Liver (tissue), 9 donors: ENCODE data around the gene DHX35. TPM values are rescaled to one million over a fixed set of nuclear protein-coding genes. Genes with fewer than 3 reads are reported as not detected.

Source experiments
- DNase-seq: peaks from one replicate; pipeline ENCODE4 v3.0.0-alpha.2; 2017; ENCODE audit warnings: low spot score
- H3K27ac ChIP-seq, 2 donors: one replicate each; pipeline ENCODE4 v1.7.0; 2013; ENCODE audit warnings: inconsistent platforms in 2 of 2, low read length in 2 of 2, control low read depth in 1 of 2, low read depth in 1 of 2, mild to moderate bottlenecking in 1 of 2
- H3K27me3 ChIP-seq, 4 donors: one replicate each; pipeline versions ENCODE4 v1.6.1 to v1.7.0; 2013; ENCODE audit warnings: low read length in 3 of 4, inconsistent platforms in 1 of 4, mild to moderate bottlenecking in 1 of 4, moderate library complexity in 1 of 4; ENCODE audit not compliant: control insufficient read depth in 4 of 4, insufficient read depth in 4 of 4
- H3K36me3 ChIP-seq, 4 donors: one replicate each; pipeline versions ENCODE4 v1.6.1 to v1.7.0; 2013; ENCODE audit warnings: low read length in 3 of 4, mild to moderate bottlenecking in 3 of 4, low read depth in 1 of 4, moderate library complexity in 1 of 4; ENCODE audit not compliant: control insufficient read depth in 4 of 4, insufficient read depth in 3 of 4
- H3K4me1 ChIP-seq, 4 donors: one replicate each; pipeline versions ENCODE4 v1.6.1 to v1.7.0; 2013; ENCODE audit warnings: low read length in 3 of 4, mild to moderate bottlenecking in 3 of 4, moderate library complexity in 1 of 4; ENCODE audit not compliant: control insufficient read depth in 4 of 4, insufficient read depth in 4 of 4
- H3K4me3 ChIP-seq, 3 donors: one replicate each; pipeline versions ENCODE4 v1.6.1 to v1.7.0; 2013; ENCODE audit warnings: low read length in 3 of 3, control low read depth in 1 of 3, low read depth in 1 of 3, mild to moderate bottlenecking in 1 of 3
- H3K9ac ChIP-seq, 2 donors: one replicate each; pipeline ENCODE4 v1.7.0; 2013; ENCODE audit warnings: low read length in 2 of 2, mild to moderate bottlenecking in 2 of 2, moderate library complexity in 2 of 2, control low read depth in 1 of 2, low read depth in 1 of 2
- H3K9me3 ChIP-seq, 4 donors: one replicate each; pipeline versions ENCODE4 v1.6.1 to v1.7.0; 2013; ENCODE audit warnings: low read length in 3 of 4; ENCODE audit not compliant: control insufficient read depth in 4 of 4
- ATF3 ChIP-seq: IDR thresholded peaks from 2 replicates; pipeline ENCODE4 v1.6.1; 2016; ENCODE audit warnings: antibody characterized with exemption
- EGR1 ChIP-seq, 2 donors: IDR thresholded peaks; 2 replicates each; pipeline ENCODE4 v1.6.1; 2016 to 2018; ENCODE audit warnings: antibody characterized with exemption in 2 of 2, low read depth in 2 of 2
- FOXA1 ChIP-seq: IDR thresholded peaks from 2 replicates; pipeline ENCODE4 v1.6.1; 2016; ENCODE audit warnings: antibody characterized with exemption
- FOXA2 ChIP-seq: IDR thresholded peaks from 2 replicates; pipeline ENCODE4 v1.6.1; 2016; ENCODE audit warnings: antibody characterized with exemption
- GABPA ChIP-seq, 2 donors: IDR thresholded peaks in 1 of 2; conservative IDR thresholded peaks in 1 of 2; 2 replicates each; pipeline ENCODE4 v1.6.1; 2016; ENCODE audit warnings: antibody characterized with exemption in 2 of 2, mild to moderate bottlenecking in 1 of 2, moderate library complexity in 1 of 2
- HNF4A ChIP-seq, 2 donors: conservative IDR thresholded peaks; 2 replicates each; pipeline ENCODE4 v1.6.1; 2016; ENCODE audit warnings: antibody characterized with exemption in 2 of 2, mild to moderate bottlenecking in 2 of 2
- HNF4G ChIP-seq: IDR thresholded peaks from 2 replicates; pipeline ENCODE4 v1.6.1; 2016; ENCODE audit warnings: antibody characterized with exemption
- JUND ChIP-seq, 2 donors: IDR thresholded peaks; 2 replicates each; pipeline ENCODE4 v1.6.1; 2016; ENCODE audit warnings: antibody characterized with exemption in 2 of 2
- MAX ChIP-seq: IDR thresholded peaks from 2 replicates; pipeline ENCODE4 v1.6.1; 2016; ENCODE audit warnings: antibody characterized with exemption
- NR2F2 ChIP-seq: IDR thresholded peaks from 2 replicates; pipeline ENCODE4 v1.6.1; 2016; ENCODE audit warnings: antibody characterized with exemption
- REST ChIP-seq: IDR thresholded peaks from 2 replicates; pipeline ENCODE4 v1.6.1; 2016; ENCODE audit warnings: antibody characterized with exemption, mild to moderate bottlenecking
- RXRA ChIP-seq, 2 donors: IDR thresholded peaks; 2 replicates each; pipeline ENCODE4 v1.6.1; 2017 to 2018; ENCODE audit warnings: antibody characterized with exemption in 2 of 2, mild to moderate bottlenecking in 1 of 2
- SP1 ChIP-seq: IDR thresholded peaks from 2 replicates; pipeline ENCODE4 v1.6.1; 2018; ENCODE audit warnings: antibody characterized with exemption, mild to moderate bottlenecking
- YY1 ChIP-seq: IDR thresholded peaks from 2 replicates; pipeline ENCODE4 v1.6.1; 2016; ENCODE audit warnings: antibody characterized with exemption, mild to moderate bottlenecking
- WGBS: extraction: QIAGEN DNeasy Blood & Tissue Kit; methylation state at CpG from one replicate; pipeline ENCODE4 v1.1.7; 2013; 5-methylcytosine and 5-hydroxymethylcytosine counted together
- polyA plus RNA-seq, 2 donors: library from polyadenylated mRNA; stranded (reverse) in 1 of 2; unstranded in 1 of 2; fragments of 200-250 nt in 1 of 2; fragments of >200 nt in 1 of 2; fragmentation: Nextera tagmentation in 1 of 2; extraction: Ambion mirVana in 1 of 2; gene quantifications; one replicate each; pipeline versions ENCODE4 v1.2.1 to v1.2.3, GENCODE V29; 2013 to 2015
- total RNA-seq, 2 donors: library from RNA; depleted of rRNA; stranded (reverse); fragments of >200 nt; gene quantifications; one replicate each; pipeline ENCODE4 v1.2.3, GENCODE V29; 2014
- TF ChIP-seq, protein P1 (sequence below): IDR thresholded peaks from 2 replicates; pipeline ENCODE4 v1.6.1; 2016; ENCODE audit warnings: antibody characterized with exemption
- TF ChIP-seq, protein P2 (sequence below): fragments of 150-350 bp; IDR thresholded peaks from 2 replicates; pipeline ENCODE4 v1.5.1; 2017; ENCODE audit warnings: improper control_type of control experiment, low read depth, low read length; ENCODE audit not compliant: missing input control
- donor health status: healthy.
- donor health status: healthy.
- donor health status: healthy.
- donor health status: healthy.
- donor health status: healthy.

DHX35 gene
- total and polyA plus RNA-seq, 4 donors: 2.7 to 10.6 (median 4.8) TPM

DNA sequence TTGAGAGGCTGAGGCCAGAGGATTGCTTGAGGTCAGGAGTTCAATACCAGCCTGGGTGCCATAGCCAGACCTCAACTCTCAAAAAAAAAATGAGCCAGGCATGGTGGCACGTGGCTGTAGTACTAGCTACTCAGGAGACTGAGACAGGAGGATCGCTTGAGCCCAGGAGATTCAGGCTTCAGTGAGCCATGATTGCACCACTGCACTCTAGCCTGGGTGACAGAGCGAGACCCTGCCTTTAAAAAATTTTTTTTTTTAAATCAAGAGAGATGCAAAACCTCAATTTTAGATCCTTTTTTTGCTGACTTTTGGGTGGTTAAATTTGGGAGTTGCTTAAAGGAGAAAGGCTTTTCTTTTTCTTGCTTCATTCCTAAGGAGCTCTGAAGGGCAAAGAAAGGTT is 70.9 kb downstream of the DHX35 start (continued):
- TF ChIP-seq FOXA1: no peak
- TF ChIP-seq, protein P1, sequence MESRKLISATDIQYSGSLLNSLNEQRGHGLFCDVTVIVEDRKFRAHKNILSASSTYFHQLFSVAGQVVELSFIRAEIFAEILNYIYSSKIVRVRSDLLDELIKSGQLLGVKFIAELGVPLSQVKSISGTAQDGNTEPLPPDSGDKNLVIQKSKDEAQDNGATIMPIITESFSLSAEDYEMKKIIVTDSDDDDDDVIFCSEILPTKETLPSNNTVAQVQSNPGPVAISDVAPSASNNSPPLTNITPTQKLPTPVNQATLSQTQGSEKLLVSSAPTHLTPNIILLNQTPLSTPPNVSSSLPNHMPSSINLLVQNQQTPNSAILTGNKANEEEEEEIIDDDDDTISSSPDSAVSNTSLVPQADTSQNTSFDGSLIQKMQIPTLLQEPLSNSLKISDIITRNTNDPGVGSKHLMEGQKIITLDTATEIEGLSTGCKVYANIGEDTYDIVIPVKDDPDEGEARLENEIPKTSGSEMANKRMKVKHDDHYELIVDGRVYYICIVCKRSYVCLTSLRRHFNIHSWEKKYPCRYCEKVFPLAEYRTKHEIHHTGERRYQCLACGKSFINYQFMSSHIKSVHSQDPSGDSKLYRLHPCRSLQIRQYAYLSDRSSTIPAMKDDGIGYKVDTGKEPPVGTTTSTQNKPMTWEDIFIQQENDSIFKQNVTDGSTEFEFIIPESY: no peak

DNA sequence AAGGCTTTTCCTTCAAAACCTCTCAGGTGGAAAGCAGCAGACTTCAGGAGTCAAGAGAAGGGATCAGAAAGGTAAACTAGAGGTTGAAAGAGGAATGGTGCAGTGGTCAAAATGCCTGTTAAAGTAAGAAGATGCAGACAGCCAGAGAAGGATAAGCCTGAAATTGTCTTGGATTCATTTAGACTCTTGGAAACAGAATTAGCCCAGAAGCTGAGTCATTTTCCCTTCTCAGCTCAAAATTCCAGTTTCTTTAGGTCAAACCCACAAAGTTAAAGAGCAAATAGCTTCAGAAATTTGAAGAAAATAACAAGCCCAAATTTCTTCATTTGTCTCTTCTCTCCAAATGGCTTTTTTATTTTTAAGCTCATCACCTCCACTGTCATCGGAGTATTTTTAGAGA is 73.9 kb downstream of the DHX35 start:
- WGBS: 97% methylated on average over 1 of the region's 1 CpG
- DNase-seq: no peak
- Histone ChIP-seq H3K9ac (no peak overlapping the region), H3K4me3 (no peak overlapping the region), H3K4me1 (no peaks in the 10 kb centered on the region), H3K27ac (no peak overlapping the region), H3K9me3 (no peaks in the 10 kb centered on the region), H3K36me3 (peaks cover 18 to 76% (median 35%) of the 10 kb centered on the region in 4 donors), H3K27me3 (no peaks in the 10 kb centered on the region)
- no peak for TF ChIP-seq SP1
- no peak for TF ChIP-seq YY1
- no peak for TF ChIP-seq ATF3
- no peak for TF ChIP-seq GABPA (IDR thresholded peaks at IDR 0.05 in 1 of 2, conservative IDR thresholded peaks at IDR 0.05 in 1 of 2)
- TF ChIP-seq RXRA (IDR thresholded peaks at IDR 0.05): no peak

GRCh38 chr20:39036851-39037250 is 74.7 kb downstream of the DHX35 start:
- 94% methylated on average over 5 of the region's 5 CpGs for WGBS
- TF ChIP-seq YY1: no peak
- no peak for TF ChIP-seq ATF3
- TF ChIP-seq EGR1 (IDR thresholded peaks at IDR 0.05; ENCODE audit: low read depth in 2 of 2): no peak
- no peak for TF ChIP-seq RXRA (IDR thresholded peaks at IDR 0.05)
- TF ChIP-seq FOXA2: no peak
- no peak for TF ChIP-seq MAX
- TF ChIP-seq NR2F2: no peak
- TF ChIP-seq REST: no peak
- TF ChIP-seq HNF4G: no peak
- no peak for TF ChIP-seq SP1
- TF ChIP-seq JUND (IDR thresholded peaks at IDR 0.05): no peak
- TF ChIP-seq, protein P2, sequence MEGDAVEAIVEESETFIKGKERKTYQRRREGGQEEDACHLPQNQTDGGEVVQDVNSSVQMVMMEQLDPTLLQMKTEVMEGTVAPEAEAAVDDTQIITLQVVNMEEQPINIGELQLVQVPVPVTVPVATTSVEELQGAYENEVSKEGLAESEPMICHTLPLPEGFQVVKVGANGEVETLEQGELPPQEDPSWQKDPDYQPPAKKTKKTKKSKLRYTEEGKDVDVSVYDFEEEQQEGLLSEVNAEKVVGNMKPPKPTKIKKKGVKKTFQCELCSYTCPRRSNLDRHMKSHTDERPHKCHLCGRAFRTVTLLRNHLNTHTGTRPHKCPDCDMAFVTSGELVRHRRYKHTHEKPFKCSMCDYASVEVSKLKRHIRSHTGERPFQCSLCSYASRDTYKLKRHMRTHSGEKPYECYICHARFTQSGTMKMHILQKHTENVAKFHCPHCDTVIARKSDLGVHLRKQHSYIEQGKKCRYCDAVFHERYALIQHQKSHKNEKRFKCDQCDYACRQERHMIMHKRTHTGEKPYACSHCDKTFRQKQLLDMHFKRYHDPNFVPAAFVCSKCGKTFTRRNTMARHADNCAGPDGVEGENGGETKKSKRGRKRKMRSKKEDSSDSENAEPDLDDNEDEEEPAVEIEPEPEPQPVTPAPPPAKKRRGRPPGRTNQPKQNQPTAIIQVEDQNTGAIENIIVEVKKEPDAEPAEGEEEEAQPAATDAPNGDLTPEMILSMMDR: no peak
- no peak for TF ChIP-seq HNF4A (conservative IDR thresholded peaks at IDR 0.05)
- Histone ChIP-seq H3K36me3 (peaks cover 16 to 76% (median 35%) of the 10 kb centered on the region in 4 donors), H3K4me3 (no peak overlapping the region), H3K9me3 (no peaks in the 10 kb centered on the region), H3K27me3 (no peaks in the 10 kb centered on the region), H3K9ac (no peak overlapping the region), H3K4me1 (no peaks in the 10 kb centered on the region), H3K27ac (no peak overlapping the region)
- no peak for DNase-seq
